NCI-H2029 treated with DMSO at 0.1 percent for 48 hours (cell line): Measurements from ENCODE around the gene PCDHA8.
"Not testable (repeated sequence)": the region's sequence is repeated elsewhere in the genome, so short reads cannot be mapped to it uniquely, and the experiment has no call there.

Experiments used
- DNase-seq: peaks from one replicate; lab custom pipeline; 2025; lab: John Stamatoyannopoulos, UW

PCDHA8 gene

DNA sequence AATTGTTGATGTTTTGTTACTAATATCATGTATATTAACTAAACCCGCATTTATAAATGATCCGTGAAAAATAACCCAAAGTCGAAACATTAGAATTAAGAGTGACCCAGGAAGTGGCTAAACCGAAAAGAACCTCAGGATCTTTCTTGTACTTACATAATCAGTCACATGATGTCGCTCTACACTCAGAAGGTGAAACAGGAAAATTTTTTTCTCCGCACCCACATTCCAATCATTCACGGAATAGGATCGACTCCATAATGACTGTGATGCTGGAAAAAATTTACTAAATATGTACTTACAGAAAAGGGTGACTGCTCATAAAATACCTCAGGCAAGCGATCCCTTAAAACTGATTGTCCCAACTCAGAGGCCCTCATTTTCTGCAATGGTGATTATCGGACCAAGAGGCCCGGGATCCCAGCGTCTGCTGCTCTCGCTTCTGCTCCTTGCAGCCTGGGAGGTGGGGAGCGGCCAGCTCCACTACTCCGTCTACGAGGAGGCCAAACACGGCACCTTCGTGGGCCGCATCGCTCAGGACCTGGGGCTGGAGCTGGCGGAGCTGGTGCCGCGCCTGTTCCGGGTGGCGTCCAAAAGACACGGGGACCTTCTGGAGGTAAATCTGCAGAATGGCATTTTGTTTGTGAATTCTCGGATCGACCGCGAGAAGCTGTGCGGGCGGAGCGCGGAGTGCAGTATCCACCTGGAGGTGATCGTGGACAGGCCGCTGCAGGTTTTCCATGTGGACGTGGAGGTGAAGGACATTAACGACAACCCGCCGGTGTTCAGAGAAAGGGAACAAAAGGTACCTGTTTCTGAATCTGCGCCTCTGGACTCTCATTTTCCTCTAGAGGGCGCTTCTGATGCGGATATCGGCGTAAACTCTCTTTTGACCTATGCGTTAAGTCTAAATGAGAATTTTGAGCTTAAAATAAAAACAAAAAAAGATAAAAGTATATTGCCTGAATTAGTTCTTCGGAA, 34.4 kb downstream of the PCDHA8 start, which contains the start of gene PCDHA12:
TSS of gene PCDHA12 (plus strand) at position 224 of the 981 bp plus-strand sequence. CDS start at position 389, 165 bp downstream.
- no peak for DNase-seq

DNA sequence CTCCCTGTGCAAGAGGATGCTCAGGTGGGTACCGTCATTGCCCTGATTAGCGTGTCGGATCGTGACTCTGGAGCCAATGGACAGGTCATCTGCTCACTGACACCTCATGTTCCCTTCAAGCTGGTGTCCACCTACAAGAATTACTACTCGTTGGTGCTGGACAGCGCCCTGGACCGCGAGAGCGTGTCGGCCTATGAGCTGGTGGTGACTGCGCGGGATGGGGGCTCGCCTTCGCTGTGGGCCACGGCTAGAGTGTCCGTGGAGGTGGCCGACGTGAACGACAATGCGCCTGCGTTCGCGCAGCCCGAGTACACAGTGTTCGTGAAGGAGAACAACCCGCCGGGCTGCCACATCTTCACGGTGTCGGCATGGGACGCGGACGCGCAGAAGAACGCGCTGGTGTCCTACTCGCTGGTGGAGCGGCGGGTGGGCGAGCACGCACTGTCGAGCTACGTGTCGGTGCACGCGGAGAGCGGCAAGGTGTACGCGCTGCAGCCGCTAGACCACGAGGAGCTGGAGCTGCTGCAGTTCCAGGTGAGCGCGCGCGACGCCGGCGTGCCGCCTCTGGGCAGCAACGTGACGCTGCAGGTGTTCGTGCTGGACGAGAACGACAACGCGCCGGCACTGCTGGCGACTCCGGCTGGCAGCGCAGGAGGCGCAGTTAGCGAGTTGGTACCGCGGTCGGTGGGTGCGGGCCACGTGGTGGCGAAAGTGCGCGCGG, 35.7 kb downstream of the PCDHA8 start:
- not testable (repeated sequence) for DNase-seq

DNA sequence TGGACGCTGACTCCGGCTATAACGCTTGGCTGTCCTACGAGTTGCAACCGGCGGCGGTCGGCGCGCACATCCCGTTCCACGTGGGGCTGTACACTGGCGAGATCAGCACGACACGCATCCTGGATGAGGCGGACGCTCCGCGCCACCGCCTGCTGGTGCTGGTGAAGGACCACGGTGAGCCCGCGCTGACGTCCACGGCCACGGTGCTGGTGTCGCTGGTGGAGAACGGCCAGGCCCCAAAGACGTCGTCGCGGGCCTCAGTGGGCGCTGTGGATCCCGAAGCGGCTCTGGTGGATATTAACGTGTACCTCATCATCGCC, 36.2 kb downstream of the PCDHA8 start:
- no peak for DNase-seq

DNA sequence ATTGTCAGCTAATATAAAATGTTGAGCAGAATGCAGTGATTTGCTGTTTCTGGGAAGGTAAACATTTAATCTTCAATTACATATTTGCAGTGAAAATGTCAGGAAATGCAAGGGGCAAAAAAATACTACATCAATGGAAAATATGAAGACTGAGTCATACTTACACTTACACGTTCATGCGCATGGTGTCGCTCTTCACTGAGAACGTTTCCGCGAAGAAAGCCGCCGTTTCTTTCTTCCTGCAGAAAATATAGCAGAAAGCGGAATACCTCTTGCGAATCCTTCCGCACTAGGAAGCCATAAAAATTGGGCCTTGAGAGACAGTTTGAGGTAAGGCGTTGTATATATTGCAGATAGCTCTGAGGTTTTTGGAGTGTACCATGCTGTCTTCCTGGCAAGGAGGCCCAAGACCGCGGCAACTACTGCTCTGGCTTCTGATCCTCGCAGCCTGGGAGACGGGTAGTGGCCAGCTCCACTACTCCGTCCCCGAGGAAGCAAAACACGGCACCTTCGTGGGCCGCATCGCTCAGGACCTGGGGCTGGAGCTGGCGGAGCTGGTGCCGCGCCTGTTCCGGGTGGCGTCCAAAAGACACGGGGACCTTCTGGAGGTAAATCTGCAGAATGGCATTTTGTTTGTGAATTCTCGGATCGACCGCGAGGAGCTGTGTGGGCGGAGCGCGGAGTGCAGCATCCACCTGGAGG, 41.1 kb downstream of the PCDHA8 start, which contains the start of gene PCDHA13:
TSS of gene PCDHA13 (plus strand) at position 236 of the 702 bp plus-strand sequence. CDS start at position 381, 145 bp downstream.
- no peak for DNase-seq

DNA sequence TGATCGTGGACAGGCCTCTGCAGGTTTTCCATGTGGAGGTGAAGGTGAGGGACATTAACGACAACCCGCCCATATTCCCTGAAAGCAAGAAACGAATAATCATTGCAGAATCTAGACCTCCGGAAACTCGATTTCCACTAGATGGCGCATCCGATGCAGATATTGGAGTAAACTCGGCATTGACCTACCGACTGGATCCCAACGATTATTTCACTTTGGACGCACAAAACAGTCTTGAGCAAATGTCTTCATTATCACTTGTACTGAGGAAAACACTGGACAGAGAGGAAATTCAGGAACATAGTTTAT, 41.6 kb downstream of the PCDHA8 start:
- DNase-seq: no peak

DNA sequence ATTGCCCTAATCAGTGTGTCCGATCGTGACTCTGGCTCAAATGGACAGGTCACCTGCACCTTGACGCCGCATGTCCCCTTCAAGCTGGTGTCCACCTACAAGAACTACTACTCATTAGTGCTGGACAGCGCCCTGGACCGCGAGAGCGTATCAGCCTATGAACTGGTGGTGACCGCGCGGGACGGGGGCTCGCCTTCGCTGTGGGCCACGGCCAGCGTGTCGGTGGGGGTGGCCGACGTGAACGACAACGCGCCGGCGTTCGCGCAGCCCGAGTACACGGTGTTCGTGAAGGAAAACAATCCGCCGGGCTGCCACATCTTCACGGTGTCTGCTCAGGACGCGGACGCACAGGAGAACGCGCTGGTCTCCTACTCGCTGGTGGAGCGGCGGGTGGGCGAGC, 42.4 kb downstream of the PCDHA8 start:
- no peak for DNase-seq

DNA sequence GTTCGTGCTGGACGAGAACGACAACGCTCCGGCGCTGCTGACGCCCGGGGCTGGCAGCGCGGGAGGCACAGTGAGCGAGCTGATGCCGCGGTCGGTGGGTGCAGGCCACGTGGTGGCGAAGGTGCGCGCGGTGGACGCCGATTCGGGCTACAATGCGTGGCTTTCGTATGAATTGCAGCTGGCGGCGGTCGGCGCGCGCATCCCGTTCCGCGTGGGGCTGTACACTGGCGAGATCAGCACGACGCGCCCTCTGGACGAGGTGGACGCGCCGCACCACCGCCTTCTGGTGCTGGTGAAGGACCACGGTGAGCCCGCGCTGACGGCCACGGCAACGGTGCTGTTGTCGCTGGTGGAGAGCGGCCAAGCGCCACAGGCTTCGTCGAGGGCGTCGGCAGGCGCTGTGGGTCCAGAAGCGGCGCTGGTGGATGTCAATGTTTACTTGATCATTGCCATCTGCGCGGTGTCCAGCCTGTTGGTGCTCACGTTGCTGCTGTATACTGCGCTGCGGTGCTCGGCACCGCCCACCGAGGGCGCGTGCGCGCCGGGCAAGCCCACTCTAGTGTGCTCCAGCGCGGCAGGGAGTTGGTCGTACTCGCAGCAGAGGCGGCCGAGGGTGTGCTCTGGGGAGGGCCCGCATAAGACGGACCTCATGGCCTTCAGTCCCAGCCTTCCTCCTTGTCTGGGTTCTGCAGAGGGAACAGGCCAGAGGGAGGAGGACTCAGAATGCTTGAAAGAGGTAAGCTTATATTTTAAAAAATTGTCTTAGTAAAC, 43.1 kb downstream of the PCDHA8 start:
- DNase-seq: no peak
